Nephron (organoid): ENCODE measurements around the gene SLC38A9.

Experiments used
- H3K27ac Mint-ChIP-seq, 3 experiments: 2 replicates each; pipeline ENCODE4 v1.8.0; 2020; ENCODE audit warnings: mixed read lengths in 3 of 3, mild to moderate bottlenecking in 2 of 3, moderate library complexity in 1 of 3
- H3K27me3 Mint-ChIP-seq: 2 replicates; pipeline ENCODE4 v1.8.0; 2021; ENCODE audit warnings: low read depth, mild to moderate bottlenecking, moderate library complexity, mixed read lengths
- H3K36me3 Mint-ChIP-seq: 2 replicates; pipeline ENCODE4 v1.8.0; 2020; ENCODE audit warnings: low read depth, mixed read lengths
- H3K4me1 Mint-ChIP-seq: 2 replicates; pipeline ENCODE4 v1.8.0; 2020; ENCODE audit warnings: mixed read lengths
- H3K4me3 Mint-ChIP-seq, 3 experiments: 2 replicates each; pipeline ENCODE4 v1.8.0; 2020; ENCODE audit warnings: mild to moderate bottlenecking in 3 of 3, mixed read lengths in 3 of 3, moderate library complexity in 2 of 3
- H3K9me3 Mint-ChIP-seq: 2 replicates; pipeline ENCODE4 v1.8.0; 2020; ENCODE audit warnings: mixed read lengths
- TF ChIP-seq, protein P1 (sequence below), 3 experiments: fragments of 200-600 bp; sonication (generic); IDR thresholded peaks; one replicate each; pipeline ENCODE4 v1.5.0; 2021; ENCODE audit warnings: antibody characterized with exemption in 3 of 3; ENCODE audit not compliant: unreplicated experiment in 3 of 3

The SLC38A9 gene

GRCh38 chr5:55714339-55714738 is 2.2 kb upstream of the SLC38A9 start:
- TF ChIP-seq, protein P1, sequence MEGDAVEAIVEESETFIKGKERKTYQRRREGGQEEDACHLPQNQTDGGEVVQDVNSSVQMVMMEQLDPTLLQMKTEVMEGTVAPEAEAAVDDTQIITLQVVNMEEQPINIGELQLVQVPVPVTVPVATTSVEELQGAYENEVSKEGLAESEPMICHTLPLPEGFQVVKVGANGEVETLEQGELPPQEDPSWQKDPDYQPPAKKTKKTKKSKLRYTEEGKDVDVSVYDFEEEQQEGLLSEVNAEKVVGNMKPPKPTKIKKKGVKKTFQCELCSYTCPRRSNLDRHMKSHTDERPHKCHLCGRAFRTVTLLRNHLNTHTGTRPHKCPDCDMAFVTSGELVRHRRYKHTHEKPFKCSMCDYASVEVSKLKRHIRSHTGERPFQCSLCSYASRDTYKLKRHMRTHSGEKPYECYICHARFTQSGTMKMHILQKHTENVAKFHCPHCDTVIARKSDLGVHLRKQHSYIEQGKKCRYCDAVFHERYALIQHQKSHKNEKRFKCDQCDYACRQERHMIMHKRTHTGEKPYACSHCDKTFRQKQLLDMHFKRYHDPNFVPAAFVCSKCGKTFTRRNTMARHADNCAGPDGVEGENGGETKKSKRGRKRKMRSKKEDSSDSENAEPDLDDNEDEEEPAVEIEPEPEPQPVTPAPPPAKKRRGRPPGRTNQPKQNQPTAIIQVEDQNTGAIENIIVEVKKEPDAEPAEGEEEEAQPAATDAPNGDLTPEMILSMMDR (IDR thresholded peaks at IDR 0.05; ENCODE audit: unreplicated experiment in 3 of 3), result no peak
- no peak overlapping the region for H3K27ac Mint-ChIP-seq
- H3K4me1 Mint-ChIP-seq, result peaks cover 14% of the 10 kb centered on the region

GRCh38 chr5:55713871-55714270 is 1.7 kb upstream of the SLC38A9 start:
- Mint-ChIP-seq H3K27ac (no peak overlapping the region), H3K9me3 (peaks cover 26% of the 10 kb centered on the region), H3K4me3 (peak overlapping the region in 2 of 3 experiments; percentile 26 to 58), H3K36me3 (peaks cover 14% of the 10 kb centered on the region), H3K27me3 (no peaks in the 10 kb centered on the region), H3K4me1 (peaks cover 14% of the 10 kb centered on the region)
- TF ChIP-seq, protein P1 (IDR thresholded peaks at IDR 0.05; ENCODE audit: unreplicated experiment in 3 of 3), result no peak

More at GRCh38 chr5:55714339-55714738, 2.2 kb upstream of the SLC38A9 start:
- Mint-ChIP-seq H3K36me3 (peaks cover 14% of the 10 kb centered on the region), H3K9me3 (peaks cover 29% of the 10 kb centered on the region), H3K4me3 (no peak overlapping the region), H3K27me3 (no peaks in the 10 kb centered on the region)

DNA sequence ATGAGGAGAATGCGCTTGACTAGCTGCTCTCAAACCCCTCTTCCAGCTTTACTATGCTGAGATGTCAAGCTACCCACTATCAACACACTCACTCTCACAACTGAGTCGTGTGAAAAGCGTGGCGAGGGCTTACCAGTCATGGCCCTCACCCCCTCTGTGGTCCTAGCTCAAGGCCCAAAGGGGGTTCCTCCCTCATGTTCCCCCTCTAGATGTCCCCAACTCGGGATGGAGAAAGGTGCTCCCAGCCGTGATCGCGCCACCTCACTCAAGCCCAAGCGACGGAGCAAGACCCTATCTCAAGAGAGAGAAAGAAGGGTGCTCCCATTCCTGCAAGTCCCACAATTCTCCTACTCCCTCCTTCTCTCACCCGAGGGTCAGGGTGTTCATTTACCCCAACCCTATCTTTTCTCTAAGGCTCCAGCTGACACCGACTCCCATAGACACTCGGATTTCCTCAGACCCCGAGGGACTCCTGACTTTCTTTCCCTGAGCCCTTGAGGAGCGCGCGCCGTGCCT is 559 bp downstream of the SLC38A9 start:
- Mint-ChIP-seq H3K9me3 (peaks cover 15% of the 10 kb centered on the region), H3K27me3 (no peaks in the 10 kb centered on the region), H3K36me3 (peaks cover 9% of the 10 kb centered on the region), H3K4me3 (peak overlapping the region; percentile 95 to 100 (median 98)), H3K27ac (peak overlapping the region; percentile 78 to 91 (median 90)), H3K4me1 (peaks cover 14% of the 10 kb centered on the region)
- TF ChIP-seq, protein P1 (IDR thresholded peaks at IDR 0.05; ENCODE audit: unreplicated experiment in 3 of 3), result no peak

DNA sequence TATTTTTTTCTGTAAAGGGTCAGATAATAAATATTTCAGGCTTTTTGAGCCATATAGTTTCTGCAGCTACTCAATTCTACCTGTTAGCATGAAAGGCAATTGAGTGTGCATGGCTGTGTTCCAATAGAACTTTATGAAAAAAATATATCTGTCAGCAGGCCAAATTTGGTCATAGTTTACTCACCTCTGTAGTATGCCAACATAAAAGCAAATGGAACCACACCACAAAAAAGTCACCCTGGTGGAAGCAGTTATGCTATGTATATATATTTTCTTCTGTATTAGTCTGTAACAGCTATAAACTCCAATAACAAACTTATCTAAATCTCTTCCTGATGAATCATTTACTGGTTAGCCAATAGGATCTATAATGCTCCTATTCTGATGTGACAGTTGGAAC is 3.4 kb downstream of the SLC38A9 start:
- H3K27me3 Mint-ChIP-seq, result no peaks in the 10 kb centered on the region
- H3K27ac Mint-ChIP-seq, result no peak overlapping the region
- peak overlapping the region in 2 of 3 experiments; percentile 62 to 64 for H3K4me3 Mint-ChIP-seq
- no peaks in the 10 kb centered on the region for H3K9me3 Mint-ChIP-seq
- peaks cover 4% of the 10 kb centered on the region for H3K36me3 Mint-ChIP-seq
- H3K4me1 Mint-ChIP-seq, result peaks cover 14% of the 10 kb centered on the region
- TF ChIP-seq, protein P1 (IDR thresholded peaks at IDR 0.05; ENCODE audit: unreplicated experiment in 3 of 3), result no peak

- H3K36me3 Mint-ChIP-seq, result peaks cover 14% of the 10 kb centered on the region
- H3K9me3 Mint-ChIP-seq, result no peaks in the 10 kb centered on the region
- H3K27ac Mint-ChIP-seq, result peak overlapping the region in 1 of 3 experiments; percentile 58
- H3K4me1 Mint-ChIP-seq, result no peaks in the 10 kb centered on the region
- TF ChIP-seq, protein P1 (IDR thresholded peaks at IDR 0.05; ENCODE audit: unreplicated experiment in 3 of 3), result no peak
- H3K4me3 Mint-ChIP-seq, result no peak overlapping the region
- no peaks in the 10 kb centered on the region for H3K27me3 Mint-ChIP-seq
Measured at GRCh38 chr5:55706230-55706629, 5.9 kb downstream of the SLC38A9 start.
